ENCODE results near the gene RND3. TPM values are rescaled to one million over a fixed set of nuclear protein-coding genes. Genes with fewer than 3 reads are reported as not detected.

RND3 gene
- total and polyA plus RNA-seq, 5 donors from 2014 or later: not detected

- ATAC-seq (ENCODE audit: low read depth in 2 of 2) (no peak), DNase-seq (no peak)
- H3K27me3 Mint-ChIP-seq: no peaks in the 10 kb centered on the region
- no peaks in the 10 kb centered on the region for H3K36me3 Mint-ChIP-seq
- peaks cover 0 to 6% (median 1%) of the 10 kb centered on the region in 7 donors for H3K9me3 Mint-ChIP-seq
- H3K4me3 ChIP-seq (ENCODE audit: low read depth, low read length): no peak overlapping the region
- no peak overlapping the region for H3K4me3 Mint-ChIP-seq
- H3K27ac ChIP-seq (ENCODE audit: insufficient read depth, low read length, poor library complexity, severe bottlenecking): no peak overlapping the region
- H3K9me3 ChIP-seq (ENCODE audit: control insufficient read depth in 2 of 2, low read length in 2 of 2): no peaks in the 10 kb centered on the region
- H3K27me3 ChIP-seq (ENCODE audit: control insufficient read depth, insufficient read depth, low read length): no peaks in the 10 kb centered on the region
- H3K4me1 Mint-ChIP-seq: no peaks in the 10 kb centered on the region
- no peaks in the 10 kb centered on the region for H3K4me1 ChIP-seq (ENCODE audit: control insufficient read depth, insufficient read depth, low read length, poor library complexity, severe bottlenecking)
- no peak overlapping the region for H3K27ac Mint-ChIP-seq
- H3K36me3 ChIP-seq (ENCODE audit: control insufficient read depth, insufficient read depth, low read length): no peaks in the 10 kb centered on the region
Observed at GRCh38 chr2:150427298-150427697, 60.2 kb downstream of the RND3 start.

GRCh38 chr2:150426724-150427123 lies 60.7 kb downstream of the RND3 start:
- Mint-ChIP-seq H3K36me3 (no peaks in the 10 kb centered on the region), H3K27me3 (no peaks in the 10 kb centered on the region), H3K9me3 (peaks cover 0 to 6% (median 1%) of the 10 kb centered on the region in 7 donors), H3K27ac (no peak overlapping the region), H3K4me3 (no peak overlapping the region), H3K4me1 (no peaks in the 10 kb centered on the region)
- Histone ChIP-seq H3K36me3 (ENCODE audit: control insufficient read depth, insufficient read depth, low read length) (no peaks in the 10 kb centered on the region), H3K9me3 (ENCODE audit: control insufficient read depth in 2 of 2, low read length in 2 of 2) (no peaks in the 10 kb centered on the region), H3K4me3 (ENCODE audit: low read depth, low read length) (no peak overlapping the region), H3K27me3 (ENCODE audit: control insufficient read depth, insufficient read depth, low read length) (no peaks in the 10 kb centered on the region), H3K4me1 (ENCODE audit: control insufficient read depth, insufficient read depth, low read length, poor library complexity, severe bottlenecking) (no peaks in the 10 kb centered on the region), H3K27ac (ENCODE audit: insufficient read depth, low read length, poor library complexity, severe bottlenecking) (no peak overlapping the region)
- DNase-seq (no peak), ATAC-seq (ENCODE audit: low read depth in 2 of 2) (no peak)

DNA sequence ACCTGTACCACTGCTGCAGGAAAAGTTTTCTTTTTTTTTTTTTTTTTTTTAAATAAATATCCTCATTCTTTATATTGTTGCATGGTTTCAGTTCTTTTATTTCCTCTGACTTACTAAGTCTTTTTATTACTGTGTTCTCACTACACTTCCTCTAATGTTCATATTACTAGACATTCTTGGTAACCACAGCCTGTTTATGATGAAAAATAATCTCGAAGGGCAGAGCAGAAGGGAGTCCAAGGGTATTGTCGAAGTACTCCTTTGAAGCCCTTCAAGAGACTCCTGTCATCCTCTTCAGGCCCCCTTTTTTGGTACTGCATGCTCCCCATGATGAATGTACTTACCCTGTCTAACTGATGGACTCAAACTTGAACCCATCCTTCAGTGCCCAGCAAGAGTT lies 61.2 kb downstream of the RND3 start:
- Mint-ChIP-seq H3K27me3 (no peaks in the 10 kb centered on the region), H3K36me3 (no peaks in the 10 kb centered on the region), H3K27ac (no peak overlapping the region), H3K9me3 (peaks cover 0 to 6% (median 1%) of the 10 kb centered on the region in 7 donors), H3K4me1 (no peaks in the 10 kb centered on the region), H3K4me3 (no peak overlapping the region)
- Histone ChIP-seq H3K27ac (ENCODE audit: insufficient read depth, low read length, poor library complexity, severe bottlenecking) (no peak overlapping the region), H3K4me3 (ENCODE audit: low read depth, low read length) (no peak overlapping the region), H3K4me1 (ENCODE audit: control insufficient read depth, insufficient read depth, low read length, poor library complexity, severe bottlenecking) (no peaks in the 10 kb centered on the region), H3K27me3 (ENCODE audit: control insufficient read depth, insufficient read depth, low read length) (no peaks in the 10 kb centered on the region), H3K9me3 (ENCODE audit: control insufficient read depth in 2 of 2, low read length in 2 of 2) (no peaks in the 10 kb centered on the region), H3K36me3 (ENCODE audit: control insufficient read depth, insufficient read depth, low read length) (no peaks in the 10 kb centered on the region)
- no peak for DNase-seq
- ATAC-seq (ENCODE audit: low read depth in 2 of 2): no peak

GRCh38 chr2:150425121-150425955 lies 62.1 kb downstream of the RND3 start:
- Histone ChIP-seq H3K27ac (ENCODE audit: insufficient read depth, low read length, poor library complexity, severe bottlenecking) (no peak overlapping the region), H3K27me3 (ENCODE audit: control insufficient read depth, insufficient read depth, low read length) (no peaks in the 10 kb centered on the region), H3K36me3 (ENCODE audit: control insufficient read depth, insufficient read depth, low read length) (no peaks in the 10 kb centered on the region), H3K4me3 (ENCODE audit: low read depth, low read length) (no peak overlapping the region), H3K9me3 (ENCODE audit: control insufficient read depth in 2 of 2, low read length in 2 of 2) (no peaks in the 10 kb centered on the region), H3K4me1 (ENCODE audit: control insufficient read depth, insufficient read depth, low read length, poor library complexity, severe bottlenecking) (no peaks in the 10 kb centered on the region)
- no peak overlapping the region for H3K27ac Mint-ChIP-seq
- H3K27me3 Mint-ChIP-seq: no peaks in the 10 kb centered on the region
- ATAC-seq (ENCODE audit: low read depth in 2 of 2): no peak
- peaks cover 0 to 6% (median 2%) of the 10 kb centered on the region in 7 donors for H3K9me3 Mint-ChIP-seq
- H3K4me3 Mint-ChIP-seq: no peak overlapping the region
- H3K36me3 Mint-ChIP-seq: no peaks in the 10 kb centered on the region
- no peaks in the 10 kb centered on the region for H3K4me1 Mint-ChIP-seq
- no peak for DNase-seq

DNA sequence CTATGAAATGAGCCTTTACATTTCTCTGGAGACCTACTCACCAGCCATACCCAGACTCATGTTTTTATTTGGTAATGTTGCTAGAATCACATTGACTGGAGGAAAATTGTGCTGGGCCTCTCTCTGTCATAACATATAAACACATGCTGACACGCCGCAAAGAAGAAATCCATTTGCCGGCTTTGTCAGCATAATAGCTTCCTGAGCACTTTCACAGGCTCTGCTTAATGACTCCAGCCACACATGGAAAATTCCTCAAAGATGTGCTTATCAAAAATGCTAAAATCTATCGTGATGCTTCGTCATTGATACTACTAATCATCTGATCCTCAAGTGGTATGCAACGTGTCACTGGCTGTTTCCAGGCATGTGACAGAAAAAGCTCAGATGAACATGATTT lies 63.1 kb downstream of the RND3 start:
- H3K4me1 ChIP-seq (ENCODE audit: control insufficient read depth, insufficient read depth, low read length, poor library complexity, severe bottlenecking): no peaks in the 10 kb centered on the region
- no peaks in the 10 kb centered on the region for H3K27me3 ChIP-seq (ENCODE audit: control insufficient read depth, insufficient read depth, low read length)
- H3K27me3 Mint-ChIP-seq: no peaks in the 10 kb centered on the region
- no peaks in the 10 kb centered on the region for H3K4me1 Mint-ChIP-seq
- H3K36me3 Mint-ChIP-seq: no peaks in the 10 kb centered on the region
- no peaks in the 10 kb centered on the region for H3K36me3 ChIP-seq (ENCODE audit: control insufficient read depth, insufficient read depth, low read length)
- no peak overlapping the region for H3K27ac Mint-ChIP-seq
- H3K27ac ChIP-seq (ENCODE audit: insufficient read depth, low read length, poor library complexity, severe bottlenecking): no peak overlapping the region
- DNase-seq (no peak), ATAC-seq (ENCODE audit: low read depth in 2 of 2) (no peak)
- peaks cover 0 to 6% (median 2%) of the 10 kb centered on the region in 7 donors for H3K9me3 Mint-ChIP-seq
- H3K4me3 ChIP-seq (ENCODE audit: low read depth, low read length): no peak overlapping the region
- no peak overlapping the region for H3K4me3 Mint-ChIP-seq
- H3K9me3 ChIP-seq (ENCODE audit: control insufficient read depth in 2 of 2, low read length in 2 of 2): no peaks in the 10 kb centered on the region

DNA sequence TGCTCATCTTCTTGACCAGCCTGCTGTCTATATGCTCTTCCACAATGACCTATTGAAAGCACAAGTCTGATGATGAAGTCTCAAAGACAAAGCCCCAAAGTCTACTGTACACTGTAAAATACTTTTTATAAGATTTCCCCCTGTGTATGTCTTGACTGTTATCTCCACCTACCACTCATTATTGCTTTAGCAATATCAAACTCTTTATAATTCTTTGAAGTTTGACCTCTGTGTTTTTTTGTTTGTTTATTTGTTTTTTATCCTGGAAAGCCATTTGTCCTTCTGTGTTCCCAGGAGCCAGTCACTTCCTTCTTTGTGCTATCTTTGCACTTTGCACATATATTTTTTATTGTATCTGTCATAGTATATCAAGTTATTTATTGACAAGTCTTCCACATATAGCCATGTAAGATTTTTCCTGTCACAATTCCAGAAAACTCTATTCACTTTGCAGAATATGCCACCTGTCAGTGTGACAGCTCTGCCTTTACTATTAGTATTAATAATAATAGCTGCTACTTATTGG lies 66.3 kb downstream of the RND3 start:
- Histone ChIP-seq H3K36me3 (ENCODE audit: control insufficient read depth, insufficient read depth, low read length) (no peaks in the 10 kb centered on the region), H3K4me3 (ENCODE audit: low read depth, low read length) (no peak overlapping the region), H3K9me3 (ENCODE audit: control insufficient read depth in 2 of 2, low read length in 2 of 2) (no peaks in the 10 kb centered on the region), H3K4me1 (ENCODE audit: control insufficient read depth, insufficient read depth, low read length, poor library complexity, severe bottlenecking) (no peaks in the 10 kb centered on the region), H3K27ac (ENCODE audit: insufficient read depth, low read length, poor library complexity, severe bottlenecking) (no peak overlapping the region), H3K27me3 (ENCODE audit: control insufficient read depth, insufficient read depth, low read length) (no peaks in the 10 kb centered on the region)
- DNase-seq: no peak
- no peaks in the 10 kb centered on the region for H3K36me3 Mint-ChIP-seq
- H3K27me3 Mint-ChIP-seq: no peaks in the 10 kb centered on the region
- no peaks in the 10 kb centered on the region for H3K4me1 Mint-ChIP-seq
- no peak overlapping the region for H3K27ac Mint-ChIP-seq
- H3K9me3 Mint-ChIP-seq: peaks cover 1 to 12% (median 2%) of the 10 kb centered on the region in 7 donors
- H3K4me3 Mint-ChIP-seq: no peak overlapping the region
- no peak for ATAC-seq (ENCODE audit: low read depth in 2 of 2)

DNA sequence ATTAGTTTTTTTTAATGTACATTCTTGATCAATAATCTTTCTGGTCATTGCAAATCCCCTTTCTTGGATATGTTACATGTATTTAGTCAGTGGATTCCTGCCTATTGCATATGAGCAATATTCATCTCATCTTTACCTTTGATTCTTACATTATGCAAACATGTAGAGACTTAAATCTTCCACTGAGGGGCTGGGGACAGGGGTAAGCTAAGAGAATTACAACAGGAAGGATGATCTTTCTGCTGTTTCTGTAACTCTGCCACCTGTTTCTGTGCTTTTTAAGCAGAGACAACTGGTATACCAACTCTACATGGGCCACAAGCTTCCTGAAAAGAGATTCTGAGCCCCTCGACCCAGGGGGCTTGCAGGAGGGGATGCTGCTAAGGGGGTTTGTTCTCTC lies 68.6 kb downstream of the RND3 start:
- Mint-ChIP-seq H3K4me3 (no peak overlapping the region), H3K4me1 (no peaks in the 10 kb centered on the region), H3K27ac (no peak overlapping the region), H3K27me3 (no peaks in the 10 kb centered on the region), H3K9me3 (peaks cover 1 to 12% (median 2%) of the 10 kb centered on the region in 7 donors), H3K36me3 (no peaks in the 10 kb centered on the region)
- no peaks in the 10 kb centered on the region for H3K27me3 ChIP-seq (ENCODE audit: control insufficient read depth, insufficient read depth, low read length)
- H3K36me3 ChIP-seq (ENCODE audit: control insufficient read depth, insufficient read depth, low read length): no peaks in the 10 kb centered on the region
- H3K9me3 ChIP-seq (ENCODE audit: control insufficient read depth in 2 of 2, low read length in 2 of 2): no peaks in the 10 kb centered on the region
- no peak overlapping the region for H3K4me3 ChIP-seq (ENCODE audit: low read depth, low read length)
- no peak for DNase-seq
- no peaks in the 10 kb centered on the region for H3K4me1 ChIP-seq (ENCODE audit: control insufficient read depth, insufficient read depth, low read length, poor library complexity, severe bottlenecking)
- no peak overlapping the region for H3K27ac ChIP-seq (ENCODE audit: insufficient read depth, low read length, poor library complexity, severe bottlenecking)
- no peak for ATAC-seq (ENCODE audit: low read depth in 2 of 2)
